HG02759 (cell line): ENCODE data around the gene SRGAP2B.
A peak's percentile ranks its signal among the peaks of the same experiment; 100 is the strongest.
"Not testable (repeated sequence)": the region's sequence is repeated elsewhere in the genome, so short reads cannot be mapped to it uniquely, and the experiment has no call there.

Experiments
- ATAC-seq: cut with Tn5 transposase; IDR thresholded peaks from one replicate; pipeline ENCODE4 v1.9.1; 2021; ENCODE audit warnings: mild to moderate bottlenecking, moderate library complexity; ENCODE audit not compliant: unreplicated experiment

The SRGAP2B gene

DNA sequence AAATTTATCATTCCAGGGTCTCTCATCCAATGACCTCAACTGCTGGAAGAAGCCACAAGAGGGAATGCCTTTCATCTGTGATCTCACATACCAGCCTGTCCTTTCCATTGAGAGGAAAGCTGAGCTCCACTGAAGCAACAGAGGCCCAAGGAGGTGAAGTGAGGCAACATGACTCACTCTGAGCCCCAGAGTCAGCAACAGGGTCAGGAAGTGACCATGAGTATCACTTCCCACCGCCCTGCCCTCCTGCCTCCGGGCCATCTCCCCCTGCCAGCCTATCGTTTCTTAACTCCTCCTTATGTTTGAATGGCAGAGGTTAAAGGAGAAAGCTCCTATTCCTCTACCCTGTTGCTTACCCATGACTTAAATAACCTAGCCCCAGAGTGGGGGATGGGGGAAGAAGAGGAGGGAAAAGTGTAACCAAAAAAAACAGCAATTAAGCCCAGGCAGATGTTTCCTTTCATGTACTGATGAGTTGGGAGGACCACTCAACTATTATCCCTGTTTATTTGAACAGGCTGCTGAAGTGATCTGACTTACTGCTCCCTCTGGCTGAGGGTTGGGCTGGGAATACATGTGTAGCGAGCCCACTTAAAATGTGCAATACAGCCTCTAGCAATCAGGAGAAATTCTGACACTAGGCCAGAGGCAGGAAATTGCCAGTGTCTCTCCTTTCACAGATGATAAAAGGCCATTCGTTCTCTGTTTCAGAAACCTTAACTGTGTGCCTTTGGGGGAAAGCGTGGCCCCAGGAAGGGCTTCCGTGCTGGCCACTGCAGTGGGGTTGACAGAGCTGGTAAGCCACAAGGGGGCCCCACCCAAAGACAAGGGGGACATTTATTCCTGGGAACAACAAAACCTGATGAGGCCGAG lies 177.7 kb downstream of the SRGAP2B start:
- not testable (repeated sequence) for ATAC-seq

DNA sequence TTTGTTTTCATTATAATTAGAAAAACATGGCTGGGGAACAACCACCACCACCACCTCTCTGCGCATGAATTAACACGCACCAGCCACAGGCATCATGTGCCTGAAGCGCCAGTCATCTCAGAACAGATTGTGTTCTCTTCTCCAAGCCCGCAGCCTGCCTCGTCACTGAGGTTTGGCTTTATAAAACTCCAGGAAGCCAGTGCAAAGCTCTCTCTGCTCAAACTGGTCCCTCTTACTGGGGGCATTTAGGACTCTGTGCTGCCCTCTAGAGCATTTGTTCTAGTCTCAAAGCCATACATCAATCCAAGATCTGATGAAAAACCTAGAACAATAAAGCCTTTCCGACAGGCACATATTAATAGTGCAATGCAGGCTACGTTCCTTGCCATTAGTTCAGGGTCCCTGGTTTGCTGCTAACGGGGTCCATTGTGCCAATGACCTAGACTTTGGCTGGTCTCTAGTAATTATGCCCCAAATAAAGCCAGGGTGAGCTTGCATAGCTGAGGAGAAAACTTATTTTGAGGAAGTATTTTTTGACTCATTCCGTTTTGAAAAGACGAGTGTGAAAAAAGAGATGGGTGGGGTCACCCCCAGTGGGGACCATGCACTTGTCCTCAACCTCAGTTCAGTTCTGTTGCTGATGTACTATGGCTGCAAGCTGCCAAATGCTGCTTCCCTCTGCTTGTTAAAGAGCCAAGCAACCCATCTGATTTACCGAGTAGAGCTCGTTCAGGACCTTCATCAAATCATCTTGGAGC lies 181.0 kb downstream of the SRGAP2B start:
- peak; percentile 76 for ATAC-seq

DNA sequence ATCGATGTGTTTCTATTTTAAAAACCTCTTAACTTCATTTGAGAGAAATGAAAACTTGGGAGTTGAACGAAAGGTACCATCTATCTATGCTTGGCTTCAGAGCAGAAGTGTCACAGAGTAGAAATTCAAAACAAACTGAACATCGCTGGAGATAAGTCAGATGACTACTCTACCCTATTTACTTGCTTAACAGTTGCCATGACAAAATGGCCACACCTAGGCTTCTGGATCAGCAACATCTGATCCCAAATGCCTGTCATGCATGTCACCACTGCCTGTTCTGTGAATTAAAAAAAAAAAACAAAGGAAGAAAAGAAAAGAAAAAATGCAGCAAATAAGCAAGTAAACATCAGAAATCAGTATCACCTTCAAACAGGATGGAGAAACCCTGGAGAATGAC lies 181.7 kb downstream of the SRGAP2B start:
- not testable (repeated sequence) for ATAC-seq

DNA sequence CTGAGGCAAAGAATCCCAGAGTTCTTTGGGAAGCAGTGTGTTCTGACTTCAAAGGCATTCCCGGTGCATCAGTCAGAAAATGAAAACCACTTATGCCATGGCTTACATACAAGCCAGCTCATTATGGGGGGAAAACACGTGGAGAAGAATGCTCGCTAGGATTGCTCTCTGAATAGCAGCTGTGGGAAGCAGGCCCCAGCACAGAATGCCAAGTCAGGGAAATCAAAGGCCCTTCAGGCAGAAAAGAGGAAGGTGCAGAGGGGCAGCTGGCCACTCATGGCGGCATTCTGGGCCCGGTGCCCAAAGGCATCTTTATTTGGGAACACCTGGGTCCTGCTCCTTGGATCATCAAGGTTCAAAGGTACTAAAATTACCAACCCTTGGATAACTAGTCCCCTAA lies 184.4 kb downstream of the SRGAP2B start:
- ATAC-seq: not testable (repeated sequence)

- ATAC-seq: not testable (repeated sequence)
Measured at GRCh38 chr1:144900841-144901240, 194.3 kb downstream of the SRGAP2B start.

DNA sequence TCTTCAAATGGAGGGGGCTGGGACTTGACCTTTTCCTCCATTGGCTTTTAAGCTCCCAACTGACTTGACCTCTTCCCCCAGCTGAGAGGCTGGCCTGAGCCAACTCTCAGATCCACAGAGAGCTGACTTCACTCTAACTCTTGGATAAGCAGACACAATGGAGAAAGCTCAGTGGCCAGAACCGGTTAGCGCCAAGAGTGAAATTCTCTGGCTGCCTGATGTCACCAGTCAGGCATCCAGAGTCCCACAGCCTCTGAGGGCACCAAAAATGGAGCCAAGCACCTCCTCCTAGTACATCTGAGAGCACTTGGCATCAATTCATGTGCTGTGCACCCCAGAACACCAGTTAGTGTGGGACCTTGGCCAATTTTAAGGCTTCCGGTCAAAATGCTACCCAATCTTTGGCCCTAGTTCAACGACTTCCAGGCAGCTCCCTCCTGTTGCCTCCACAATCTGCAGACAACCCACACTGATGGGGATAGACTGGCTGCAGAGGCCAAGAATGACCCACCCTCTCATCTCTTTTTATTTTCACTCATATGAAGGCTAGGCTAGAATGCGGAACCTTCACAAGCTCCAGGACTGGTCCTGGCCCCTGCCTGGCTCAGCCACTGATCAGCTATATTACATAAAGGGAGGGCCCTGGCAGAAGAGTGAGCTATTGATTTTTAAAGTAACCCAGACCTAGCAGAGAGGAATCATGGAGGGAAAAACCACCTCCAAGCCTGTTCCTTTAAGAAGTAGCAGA lies 200.5 kb downstream of the SRGAP2B start:
- ATAC-seq: not testable (repeated sequence)

- ATAC-seq: not testable (repeated sequence)
Measured at GRCh38 chr1:144893710-144894438, 201.3 kb downstream of the SRGAP2B start.

DNA sequence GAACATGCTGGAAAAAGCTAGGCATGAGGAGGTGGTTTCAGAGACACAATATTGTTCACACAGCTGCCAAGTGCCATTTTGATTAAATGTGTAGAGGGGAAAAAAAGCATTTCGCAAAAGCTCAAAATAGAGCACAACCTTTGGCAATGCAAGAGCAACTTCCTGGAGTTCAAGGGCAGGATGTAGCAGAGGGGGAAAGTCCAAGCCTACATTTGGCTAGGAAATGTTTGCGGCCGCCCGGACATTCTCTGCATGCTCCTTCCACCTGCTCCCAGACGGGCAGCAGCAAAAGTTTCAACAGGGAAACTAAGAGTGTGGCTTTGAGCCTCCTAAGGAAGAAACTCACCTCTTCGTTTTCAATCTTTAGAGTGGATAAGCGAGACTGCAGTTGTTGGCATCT lies 202.1 kb downstream of the SRGAP2B start:
- ATAC-seq: not testable (repeated sequence)

- not testable (repeated sequence) for ATAC-seq
Measured at GRCh38 chr1:144889450-144890115, 205.5 kb downstream of the SRGAP2B start.

- not testable (repeated sequence) for ATAC-seq
Measured at GRCh38 chr1:144883022-144883421, 212.1 kb downstream of the SRGAP2B start.

- not testable (repeated sequence) for ATAC-seq
Measured at GRCh38 chr1:144882343-144882742, 212.8 kb downstream of the SRGAP2B start.

DNA sequence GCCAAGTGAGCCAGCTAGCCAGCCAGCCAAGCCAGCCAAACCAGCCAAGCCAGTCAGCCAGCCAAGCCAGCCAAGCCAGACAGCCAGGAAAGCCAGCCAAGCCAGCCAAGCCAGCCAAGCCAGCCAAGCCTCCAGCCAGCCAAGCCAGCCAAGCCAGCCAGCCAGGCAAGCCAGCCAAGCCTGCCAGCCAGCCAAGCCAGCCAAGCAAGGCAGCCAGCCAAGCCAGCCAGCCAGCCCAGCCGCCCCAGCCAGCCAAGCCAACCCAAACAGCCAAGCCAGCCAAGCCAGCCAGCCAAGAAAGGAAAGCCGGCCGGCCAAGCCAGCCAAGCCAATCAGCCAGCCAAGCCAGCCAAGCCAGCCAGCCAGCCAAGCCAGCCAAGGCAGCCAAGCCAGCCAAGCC lies 236.5 kb downstream of the SRGAP2B start:
- not testable (repeated sequence) for ATAC-seq
